HCT116 (cell line): Measurements from ENCODE around the gene C4orf17. TPM values are rescaled to one million over a fixed set of nuclear protein-coding genes. Genes with fewer than 3 reads are reported as not detected.

Experiments used
- ATAC-seq: fragments of 200-7000 bp; cut with Tn5 transposase; 2 replicates; pipeline ENCODE4 v1.9.1; 2020; ENCODE audit warnings: mild to moderate bottlenecking, moderate library complexity
- BruUV-seq: library from RNA; stranded (reverse); fragments of 400-500 nt; replicated peaks from 2 replicates; lab custom pipeline; 2021; lab: Mats Ljungman, UMichigan
- CTCF ChIA-PET: fragments of 300-600 bp; sonication (Branson Sonifier 250); formaldehyde crosslinking; loops from one replicate; lab custom pipeline; 2021; ENCODE audit warnings: antibody characterized with exemption; lab: Charles Lee
- POLR2A ChIA-PET: fragments of 300-600, 350-600 bp; sonication (Branson Sonifier 250); formaldehyde crosslinking; loops from one replicate; lab custom pipeline; 2021; ENCODE audit warnings: antibody characterized with exemption; lab: Charles Lee
- RAD21 ChIA-PET, 2 experiments: fragments of 300-600 bp; sonication (Branson Sonifier 250); formaldehyde crosslinking; loops; one replicate each; lab custom pipeline; 2023; ENCODE audit warnings: low total read pairs in 2 of 2; ENCODE audit not compliant: uncharacterized antibody in 2 of 2, unreplicated experiment in 2 of 2, low non-redundant PET in 1 of 2; lab: Charles Lee
- DNase-seq: peaks from one replicate; pipeline ENCODE4 v3.0.0-alpha.2; 2010; ENCODE audit warnings: low read depth, low spot score
- H2AFZ ChIP-seq: fragments of 200-600 bp; shearing (Covaris generic), sonication (generic); 2 replicates; pipeline ENCODE4 v1.6.1; 2017; ENCODE audit warnings: low read depth, mixed run types, mixed read lengths, antibody characterized with exemption, low read length; ENCODE audit not compliant: poor library complexity, severe bottlenecking
- H3K27ac ChIP-seq: 2 replicates; pipeline ENCODE4 v1.5.1; 2012; ENCODE audit warnings: low read depth, low read length
- H3K27me3 ChIP-seq: fragments of 200-600 bp; sonication (generic); 2 replicates; pipeline ENCODE4 v1.6.1; 2016; ENCODE audit warnings: mixed run types, low read length, mixed read lengths; ENCODE audit not compliant: insufficient read depth
- H3K36me3 ChIP-seq, 2 experiments: fragments of 200-500 bp in 1 of 2; fragments of 200-600 bp in 1 of 2; sonication (Bioruptor generic) in 1 of 2; sonication (generic) in 1 of 2; 2 replicates each; pipeline versions ENCODE4 v1.5.1 to v1.6.1; 2014 to 2016; ENCODE audit warnings: low read length in 2 of 2, inconsistent platforms in 1 of 2, mixed read lengths in 1 of 2, mixed run types in 1 of 2; ENCODE audit not compliant: insufficient read depth in 2 of 2, control insufficient read depth in 1 of 2
- H3K4me1 ChIP-seq, 2 experiments: fragments of 200-600 bp in 1 of 2; sonication (generic) in 1 of 2; 2 replicates each; pipeline versions ENCODE4 v1.5.1 to v1.6.1; 2012 to 2017; ENCODE audit warnings: low read length in 2 of 2, inconsistent platforms in 1 of 2, mild to moderate bottlenecking in 1 of 2, mixed read lengths in 1 of 2, mixed run types in 1 of 2, moderate library complexity in 1 of 2; ENCODE audit not compliant: insufficient read depth in 2 of 2, control insufficient read depth in 1 of 2
- H3K4me2 ChIP-seq: fragments of 200-600 bp; sonication (generic); 2 replicates; pipeline ENCODE4 v1.6.1; 2017; ENCODE audit warnings: mixed run types, low read length, mixed read lengths
- H3K4me3 ChIP-seq, 2 experiments: fragments of 200-600 bp in 1 of 2; sonication (generic) in 1 of 2; replicated peaks in 1 of 2; 2 replicates each; pipeline ENCODE4 v1.5.1; 2011 to 2016; ENCODE audit warnings: low read length in 2 of 2, control low read depth in 1 of 2, low read depth in 1 of 2, mild to moderate bottlenecking in 1 of 2, mixed read lengths in 1 of 2, mixed run types in 1 of 2
- H3K79me2 ChIP-seq: fragments of 200-600 bp; sonication (generic); 2 replicates; pipeline ENCODE4 v1.6.1; 2017; ENCODE audit warnings: mild to moderate bottlenecking, mixed run types, low read length, moderate library complexity, mixed read lengths; ENCODE audit not compliant: insufficient read depth
- H3K9ac ChIP-seq: fragments of 200-600 bp; sonication (generic); 2 replicates; pipeline ENCODE4 v1.6.1; 2016; ENCODE audit warnings: low read length, mixed read lengths
- H3K9me2 ChIP-seq: fragments of 200-600 bp; sonication (generic), shearing (Covaris generic); 2 replicates; pipeline ENCODE4 v1.6.1; 2017; ENCODE audit warnings: mixed run types, mild to moderate bottlenecking, moderate library complexity; ENCODE audit not compliant: insufficient read depth
- H3K9me3 ChIP-seq, 2 experiments: fragments of 200-500 bp in 1 of 2; fragments of 200-600 bp in 1 of 2; sonication (Bioruptor generic) in 1 of 2; sonication (generic) in 1 of 2; 2 replicates each; pipeline ENCODE4 v1.6.1; 2014 to 2017; ENCODE audit warnings: low read length in 2 of 2, mixed read lengths in 2 of 2, inconsistent platforms in 1 of 2, low read depth in 1 of 2, mild to moderate bottlenecking in 1 of 2, mixed run types in 1 of 2, moderate library complexity in 1 of 2; ENCODE audit not compliant: control insufficient read depth in 1 of 2, insufficient read depth in 1 of 2
- H4K20me1 ChIP-seq: fragments of 200-600 bp; sonication (generic), shearing (Covaris generic); 2 replicates; pipeline ENCODE4 v1.6.1; 2017; ENCODE audit warnings: mixed run types, mild to moderate bottlenecking, moderate library complexity; ENCODE audit not compliant: insufficient read depth
- ATF3 ChIP-seq: IDR thresholded peaks from 2 replicates; pipeline ENCODE4 v1.6.1; 2012
- EZH2 ChIP-seq: fragments of 200-600 bp; sonication (generic); IDR thresholded peaks from 2 replicates; pipeline ENCODE4 v1.6.1; 2017; ENCODE audit warnings: antibody characterized with exemption, mixed run types
- EZH2phosphoT487 ChIP-seq: fragments of 200-600 bp; IDR thresholded peaks from 2 replicates; pipeline ENCODE4 v1.6.1; 2018; ENCODE audit warnings: antibody characterized with exemption, borderline replicate concordance
- FOSL1 ChIP-seq: IDR thresholded peaks from 2 replicates; pipeline ENCODE4 v1.6.1; 2012; ENCODE audit warnings: low read depth
- MAX ChIP-seq: IDR thresholded peaks from 2 replicates; pipeline ENCODE4 v1.6.1; 2012
- POLR2A ChIP-seq: IDR thresholded peaks from 2 replicates; pipeline ENCODE4 v1.7.0; 2011; ENCODE audit warnings: borderline replicate concordance; ENCODE audit not compliant: insufficient read depth, insufficient read length; ENCODE audit errors: extremely low read depth
- POLR2AphosphoS5 ChIP-seq: IDR thresholded peaks from 2 replicates; pipeline ENCODE4 v1.6.1; 2011; ENCODE audit warnings: mild to moderate bottlenecking, low read depth, low read length, moderate library complexity
- RAD21 ChIP-seq: IDR thresholded peaks from 2 replicates; pipeline ENCODE4 v1.6.1; 2012; ENCODE audit warnings: low read depth, mild to moderate bottlenecking
- SIN3A ChIP-seq: IDR thresholded peaks from 2 replicates; pipeline ENCODE4 v1.6.1; 2012; ENCODE audit warnings: low read depth
- SRF ChIP-seq: IDR thresholded peaks from 2 replicates; pipeline ENCODE4 v1.6.1; 2012; ENCODE audit warnings: low read depth
- YY1 ChIP-seq: IDR thresholded peaks from 2 replicates; pipeline ENCODE4 v1.6.1; 2011; ENCODE audit warnings: low read length, low read depth, moderate library complexity, mild to moderate bottlenecking; ENCODE audit not compliant: insufficient replicate concordance; ENCODE audit errors: extremely low read depth
- ZBTB33 ChIP-seq: IDR thresholded peaks from 2 replicates; pipeline ENCODE4 v1.6.1; 2011; ENCODE audit warnings: mild to moderate bottlenecking, low read length, moderate library complexity; ENCODE audit not compliant: insufficient replicate concordance; ENCODE audit errors: extremely low read depth
- ZFX ChIP-seq: fragments of 450-650 bp; IDR thresholded peaks from 2 replicates; pipeline ENCODE4 v1.6.1; 2017
- intact Hi-C: fragments of 100-400 bp; cut with micrococcal nuclease; formaldehyde crosslinking; loops from 2 replicates; pipeline ENCODE4 v1.10.0; 2022
- total RNA-seq: library from RNA; stranded (reverse); gene quantifications from one replicate; pipeline ENCODE4 v1.2.1, GENCODE V29; 2021; ENCODE audit not compliant: unreplicated experiment

Gene C4orf17
- total RNA-seq, 1 experiment from 2014 or later: not detected

- no peak for TF ChIP-seq ATF3
- no peak for TF ChIP-seq SRF
- no peak for TF ChIP-seq SIN3A
- TF ChIP-seq YY1: no peak
- TF ChIP-seq EZH2: no peak
- TF ChIP-seq ZFX: no peak
- no peak for TF ChIP-seq POLR2A
- TF ChIP-seq MAX: no peak
Measured at GRCh38 chr4:99468889-99469288, 41.9 kb upstream of the C4orf17 start (continued).

- Histone ChIP-seq H3K79me2 (no peaks in the 10 kb centered on the region), H3K9me2 (no peaks in the 10 kb centered on the region), H3K27me3 (no peaks in the 10 kb centered on the region), H3K4me2 (no peak overlapping the region), H3K36me3 (no peaks in the 10 kb centered on the region), H3K27ac (no peak overlapping the region), H2AFZ (no peak overlapping the region), H3K4me1 (no peaks in the 10 kb centered on the region), H4K20me1 (no peaks in the 10 kb centered on the region), H3K9me3 (no peaks in the 10 kb centered on the region), H3K4me3 (no peak overlapping the region)
- ChIA-PET RAD21 (no interaction called here), CTCF (interaction anchor here (1.1 to 1.5 kb wide), 2 partner anchors 8 to 337 kb away, joined by 5 to 8 read pairs; no protein-coding TSS in a partner anchor), POLR2A (no interaction called here)
- DNase-seq (no peak), ATAC-seq (no peak)
- intact Hi-C loops: no loop called here
- BruUV-seq: no TSS peak
- TF ChIP-seq POLR2AphosphoS5: no peak
- TF ChIP-seq, all 23 proteins: peak for 0
- no peak overlapping the region for H3K9ac ChIP-seq
Measured at GRCh38 chr4:99471349-99471748, 39.5 kb upstream of the C4orf17 start.

- H3K4me3 ChIP-seq: no peak overlapping the region
- RAD21 ChIA-PET: no interaction called here
- H3K4me2 ChIP-seq: no peak overlapping the region
- no peaks in the 10 kb centered on the region for H3K9me3 ChIP-seq
- BruUV-seq: no TSS peak
- no peak overlapping the region for H3K27ac ChIP-seq
- H3K4me1 ChIP-seq: no peaks in the 10 kb centered on the region
- H3K27me3 ChIP-seq: no peaks in the 10 kb centered on the region
- intact Hi-C loops: no loop called here
- POLR2A ChIA-PET: no interaction called here
- no peak overlapping the region for H2AFZ ChIP-seq
- CTCF ChIA-PET: interaction anchor here (1.1 to 1.5 kb wide), 2 partner anchors 9 to 336 kb away, joined by 5 to 8 read pairs; no protein-coding TSS in a partner anchor
- ATAC-seq (no peak), DNase-seq (no peak)
- no peaks in the 10 kb centered on the region for H4K20me1 ChIP-seq
- H3K36me3 ChIP-seq: no peaks in the 10 kb centered on the region
- no peaks in the 10 kb centered on the region for H3K79me2 ChIP-seq
- H3K9me2 ChIP-seq: no peaks in the 10 kb centered on the region
- H3K9ac ChIP-seq: no peak overlapping the region
- no peak for TF ChIP-seq SIN3A
- no peak for TF ChIP-seq MAX
- TF ChIP-seq FOSL1: no peak
- TF ChIP-seq ZFX: no peak
- no peak for TF ChIP-seq EZH2phosphoT487
- no peak for TF ChIP-seq EZH2
- no peak for TF ChIP-seq POLR2A
- TF ChIP-seq ZBTB33: no peak
- no peak for TF ChIP-seq RAD21
- TF ChIP-seq ATF3: no peak
- TF ChIP-seq, all 23 proteins: peak for 0
Measured at GRCh38 chr4:99471896-99472295, 38.9 kb upstream of the C4orf17 start.
